ENCODE measurements around the gene SPDYE17. TPM values are rescaled to one million over a fixed set of nuclear protein-coding genes. Genes with fewer than 3 reads are reported as not detected.
"Not testable (repeated sequence)": the region's sequence is repeated elsewhere in the genome, so short reads cannot be mapped to it uniquely, and the experiment has no call there.

Gene SPDYE17
- total and polyA plus RNA-seq, 2 experiments from 2014 or later, result not detected

DNA sequence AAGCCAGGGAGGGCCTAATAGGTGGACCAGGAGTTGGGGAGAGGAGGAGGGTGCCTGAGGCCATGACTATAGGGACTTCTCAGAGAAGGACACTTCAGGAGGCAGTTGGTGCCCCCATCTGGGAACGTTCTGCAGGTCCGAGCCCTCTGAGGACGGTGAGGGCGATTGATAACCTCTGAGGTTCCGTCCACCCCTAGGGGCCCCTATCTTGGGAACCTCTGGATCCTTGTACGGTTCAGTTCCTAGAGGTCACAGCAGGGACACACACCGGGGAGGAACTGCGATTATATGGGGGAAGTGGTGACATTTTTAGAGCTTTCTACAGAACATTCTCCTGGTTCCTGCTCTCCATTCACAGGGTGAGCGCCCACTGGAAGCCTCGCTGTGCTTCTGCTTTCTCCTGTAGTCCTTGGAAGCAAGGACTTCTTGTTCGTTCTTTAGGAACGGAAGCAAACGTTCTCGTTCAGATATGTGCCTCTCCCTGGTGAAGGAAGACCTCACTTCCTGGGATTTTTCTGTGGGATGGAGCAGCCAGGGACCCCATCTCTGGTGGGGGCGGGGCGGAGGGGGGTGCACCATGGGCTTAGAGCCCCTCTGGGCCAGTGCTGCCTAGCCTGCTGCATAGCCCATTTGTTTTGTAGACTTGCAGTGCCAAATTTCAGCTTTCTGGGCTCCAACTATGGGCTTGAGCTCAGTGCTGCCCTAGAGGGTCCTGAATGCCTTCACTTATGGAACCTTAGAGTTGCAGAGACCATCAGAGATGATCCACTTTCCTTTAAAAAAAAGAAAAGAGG is 46.0 kb downstream of the SPDYE17 start:
- not testable (repeated sequence) for H2AFZ ChIP-seq; H3K9me3 ChIP-seq (ENCODE audit: low read depth); H3K4me1 ChIP-seq (ENCODE audit: insufficient read depth); H3K9me2 ChIP-seq (replicated peaks; ENCODE audit: insufficient read depth); H3K27ac ChIP-seq; H3K79me2 ChIP-seq; H3K4me3 ChIP-seq; H3K4me2 ChIP-seq; H3K36me3 ChIP-seq (replicated peaks; ENCODE audit: insufficient read depth, low read depth); H4K20me1 ChIP-seq (ENCODE audit: insufficient read depth, poor library complexity, severe bottlenecking); H3K27me3 ChIP-seq; DNase-seq (ENCODE audit: low spot score)
- WGBS (ENCODE audit: low lambda C conversion rate, missing lambda C conversion rate), result 86% methylated on average over 16 of the region's 16 CpGs

DNA sequence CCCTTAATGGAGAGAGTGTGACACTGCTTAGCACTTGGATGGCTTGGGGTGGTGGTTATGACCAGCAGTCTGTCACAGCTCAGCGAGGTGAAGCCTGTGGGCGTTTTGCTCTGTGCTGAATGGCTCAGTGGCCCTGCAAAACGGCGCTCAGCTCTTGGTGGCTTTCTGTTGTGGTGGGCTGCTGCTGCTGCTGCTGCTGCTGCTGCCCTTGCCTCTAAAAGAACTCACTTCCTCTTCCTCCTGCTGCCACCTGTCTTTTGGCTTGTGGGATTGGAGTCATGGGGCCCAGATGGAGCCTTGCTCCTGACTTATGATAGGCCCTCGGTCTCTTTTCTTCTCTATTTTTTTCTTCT is 47.4 kb downstream of the SPDYE17 start:
- no CpG with 5 or more reads among the region's 5 CpGs for WGBS (ENCODE audit: low lambda C conversion rate, missing lambda C conversion rate)
- H3K27me3 ChIP-seq, result not testable (repeated sequence)

DNA sequence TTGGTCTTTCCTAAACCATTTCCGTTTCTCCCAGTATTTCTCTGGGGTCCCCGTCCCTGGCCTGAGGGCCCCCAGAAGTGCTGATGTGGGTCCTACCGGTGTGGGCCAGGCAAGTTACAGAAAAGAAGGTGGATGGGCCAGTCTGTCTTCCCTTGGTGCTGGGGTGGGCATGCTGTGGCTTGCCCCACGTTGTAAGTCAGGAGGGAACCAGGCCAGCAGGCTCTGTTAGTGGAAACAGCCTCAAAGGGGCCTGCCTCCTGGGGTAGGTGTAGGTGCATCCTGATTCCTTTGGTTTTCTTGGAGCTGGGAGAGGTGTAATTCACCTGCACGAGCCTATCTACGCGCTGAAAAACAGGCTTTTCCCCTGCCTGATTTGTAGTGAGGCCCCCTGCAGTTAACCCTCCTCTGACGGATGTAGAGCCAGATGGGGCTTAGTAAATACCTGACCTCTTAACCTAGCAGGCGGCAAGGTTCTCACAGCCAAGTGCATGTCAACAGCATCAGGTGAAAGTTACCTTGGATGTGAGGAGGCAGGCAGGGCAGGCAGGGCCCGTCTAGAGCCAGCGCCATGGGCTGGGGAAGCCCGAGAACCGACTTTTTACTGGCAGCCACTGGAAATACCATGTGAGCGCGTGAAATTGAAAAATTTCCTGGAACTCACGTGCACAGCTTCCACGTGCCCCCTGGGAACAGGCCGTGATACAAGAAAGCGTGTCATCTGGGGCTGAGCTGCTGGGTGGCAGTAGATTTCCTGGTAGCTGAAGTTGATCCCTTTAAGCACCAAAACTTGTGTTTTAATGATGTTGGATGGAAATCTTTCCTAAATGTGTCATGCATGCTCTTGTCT is 48.0 kb downstream of the SPDYE17 start:
- not testable (repeated sequence) for H3K4me1 ChIP-seq (ENCODE audit: insufficient read depth); H3K4me3 ChIP-seq; H3K79me2 ChIP-seq; H3K4me2 ChIP-seq; H3K27ac ChIP-seq; H3K9me2 ChIP-seq (replicated peaks; ENCODE audit: insufficient read depth); H4K20me1 ChIP-seq (ENCODE audit: insufficient read depth, poor library complexity, severe bottlenecking); H3K9me3 ChIP-seq (ENCODE audit: low read depth); DNase-seq (ENCODE audit: low spot score); H3K27me3 ChIP-seq; H2AFZ ChIP-seq; H3K36me3 ChIP-seq (replicated peaks; ENCODE audit: insufficient read depth, low read depth)
- WGBS (ENCODE audit: low lambda C conversion rate, missing lambda C conversion rate), result 65% methylated on average over 2 of the region's 19 CpGs

More for the DNA sequence above, 47.4 kb downstream of the SPDYE17 start:
- not testable (repeated sequence) for H2AFZ ChIP-seq; H3K27ac ChIP-seq; H3K79me2 ChIP-seq; H4K20me1 ChIP-seq (ENCODE audit: insufficient read depth, poor library complexity, severe bottlenecking); DNase-seq (ENCODE audit: low spot score); H3K36me3 ChIP-seq (replicated peaks; ENCODE audit: insufficient read depth, low read depth); H3K4me2 ChIP-seq; H3K9me2 ChIP-seq (replicated peaks; ENCODE audit: insufficient read depth); H3K4me3 ChIP-seq; H3K4me1 ChIP-seq (ENCODE audit: insufficient read depth); H3K9me3 ChIP-seq (ENCODE audit: low read depth)

DNA sequence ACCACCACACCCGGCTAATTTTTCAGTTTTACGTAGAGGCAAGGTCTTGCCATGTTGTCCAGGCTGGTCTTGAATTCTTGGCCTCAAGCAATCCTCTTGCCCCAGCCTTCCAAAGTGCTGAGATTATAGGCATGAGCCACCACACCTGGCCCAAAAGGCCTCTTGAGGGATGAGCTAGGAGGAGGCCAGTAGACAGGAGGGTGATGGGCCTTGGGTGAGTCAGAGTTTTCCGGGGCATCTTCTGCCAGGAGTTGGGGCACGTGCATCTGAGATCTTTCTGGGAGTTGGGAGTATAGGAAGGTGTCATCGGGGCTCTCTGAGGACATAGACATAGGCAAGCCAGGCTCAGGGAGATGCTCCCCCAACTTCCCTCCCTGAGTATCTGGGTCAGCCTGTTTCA is 48.8 kb downstream of the SPDYE17 start:
- not testable (repeated sequence) for DNase-seq (ENCODE audit: low spot score); H3K4me3 ChIP-seq; H2AFZ ChIP-seq; H3K27ac ChIP-seq; H3K4me1 ChIP-seq (ENCODE audit: insufficient read depth); H3K27me3 ChIP-seq; H3K9me3 ChIP-seq (ENCODE audit: low read depth); H3K36me3 ChIP-seq (replicated peaks; ENCODE audit: insufficient read depth, low read depth); H3K9me2 ChIP-seq (replicated peaks; ENCODE audit: insufficient read depth); H3K4me2 ChIP-seq; H4K20me1 ChIP-seq (ENCODE audit: insufficient read depth, poor library complexity, severe bottlenecking); H3K79me2 ChIP-seq
- WGBS (ENCODE audit: low lambda C conversion rate, missing lambda C conversion rate), result 100% methylated on average over 2 of the region's 5 CpGs

DNA sequence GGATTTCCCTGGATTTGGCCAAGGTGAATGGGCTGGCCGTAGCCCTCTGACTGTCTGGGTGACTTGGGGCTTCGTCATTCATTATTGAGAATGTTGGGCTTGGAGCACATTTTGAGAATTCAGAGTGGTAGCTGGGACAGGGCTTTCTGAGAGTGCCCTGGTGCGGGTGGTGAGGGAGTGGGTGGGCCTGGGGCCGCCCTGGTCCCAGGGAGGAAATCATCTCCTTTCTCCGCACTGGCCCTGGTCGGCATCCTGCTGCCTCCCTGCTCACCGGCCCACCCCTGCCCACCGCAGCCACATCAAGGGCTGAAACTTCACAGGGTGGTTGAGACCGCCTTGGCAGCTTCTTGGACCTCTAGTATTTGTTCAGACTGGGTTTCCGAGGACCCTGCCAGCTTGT is 49.7 kb downstream of the SPDYE17 start:
- H3K79me2 ChIP-seq; H3K4me2 ChIP-seq; H3K27ac ChIP-seq; H3K36me3 ChIP-seq (replicated peaks; ENCODE audit: insufficient read depth, low read depth); H2AFZ ChIP-seq; H3K9me3 ChIP-seq (ENCODE audit: low read depth); DNase-seq (ENCODE audit: low spot score); H3K9me2 ChIP-seq (replicated peaks; ENCODE audit: insufficient read depth); H3K27me3 ChIP-seq; H4K20me1 ChIP-seq (ENCODE audit: insufficient read depth, poor library complexity, severe bottlenecking); H3K4me3 ChIP-seq; H3K4me1 ChIP-seq (ENCODE audit: insufficient read depth): not testable (repeated sequence)
- no CpG with 5 or more reads among the region's 10 CpGs for whole genome bisulfite sequencing (ENCODE audit: low lambda C conversion rate, missing lambda C conversion rate)

DNA sequence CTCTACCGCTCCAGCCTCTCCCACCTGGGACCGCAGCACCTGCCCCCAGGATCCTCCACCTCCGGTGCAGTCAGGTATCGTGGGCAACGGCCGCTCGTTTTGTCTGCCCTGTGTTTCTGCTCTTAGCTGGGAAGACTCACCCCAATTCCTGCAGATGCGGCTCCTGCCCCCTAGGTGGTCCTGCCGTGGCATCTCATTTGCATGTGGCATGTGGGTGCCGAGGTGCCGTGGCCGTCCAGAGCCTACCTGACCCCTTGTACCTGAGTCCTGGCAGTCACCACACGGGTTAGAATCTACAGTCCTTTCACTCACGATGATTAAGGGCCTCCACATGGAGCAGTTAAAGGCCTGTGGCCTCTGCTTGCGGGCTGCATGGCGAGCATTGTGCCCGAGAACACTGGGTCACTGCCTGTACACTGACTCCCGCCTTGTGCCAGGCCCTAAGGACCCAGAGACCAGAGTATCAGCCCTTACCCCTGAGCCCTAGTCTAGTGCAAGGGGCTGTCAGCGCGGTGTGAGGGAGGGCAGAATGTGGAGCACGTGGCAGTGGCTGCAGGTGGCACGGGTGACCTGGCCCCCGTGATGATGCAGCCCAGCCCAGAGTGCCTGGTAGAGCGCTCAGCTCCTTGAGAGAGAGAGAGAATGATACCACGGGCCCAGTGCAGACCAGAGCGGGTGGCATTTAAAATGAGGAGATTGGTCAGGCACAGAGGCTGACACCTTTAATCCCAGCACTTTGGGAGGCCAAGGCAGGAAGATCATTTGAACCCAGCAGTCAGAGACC is 50.8 kb downstream of the SPDYE17 start:
- not testable (repeated sequence) for H3K4me3 ChIP-seq; H3K4me1 ChIP-seq (ENCODE audit: insufficient read depth); DNase-seq (ENCODE audit: low spot score); H3K36me3 ChIP-seq (replicated peaks; ENCODE audit: insufficient read depth, low read depth); H3K79me2 ChIP-seq; H2AFZ ChIP-seq; H3K9me2 ChIP-seq (replicated peaks; ENCODE audit: insufficient read depth); H4K20me1 ChIP-seq (ENCODE audit: insufficient read depth, poor library complexity, severe bottlenecking); H3K9me3 ChIP-seq (ENCODE audit: low read depth); H3K27ac ChIP-seq; H3K4me2 ChIP-seq; H3K27me3 ChIP-seq
- WGBS (ENCODE audit: low lambda C conversion rate, missing lambda C conversion rate), result 97% methylated on average over 22 of the region's 26 CpGs

DNA sequence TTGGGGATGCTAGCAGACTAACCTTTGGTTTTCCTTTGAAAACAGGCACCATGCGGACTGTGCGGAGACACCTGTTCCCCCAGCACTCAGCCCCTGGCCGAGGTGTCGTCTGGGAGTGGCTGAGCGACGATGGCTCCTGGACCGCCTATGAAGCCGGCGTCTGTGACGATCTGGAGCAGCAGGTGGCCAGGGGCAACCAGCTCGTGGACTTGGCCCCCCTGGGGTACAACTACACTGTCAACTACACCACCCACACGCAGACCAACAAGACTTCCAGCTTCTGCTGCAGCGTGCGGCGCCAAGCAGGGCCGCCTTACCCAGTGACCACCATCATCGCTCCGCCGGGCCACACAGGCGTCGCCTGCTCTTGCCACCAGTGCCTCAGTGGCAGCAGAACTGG is 51.6 kb downstream of the SPDYE17 start:
- not testable (repeated sequence) for H3K4me2 ChIP-seq; H3K4me1 ChIP-seq (ENCODE audit: insufficient read depth); H4K20me1 ChIP-seq (ENCODE audit: insufficient read depth, poor library complexity, severe bottlenecking); H3K9me3 ChIP-seq (ENCODE audit: low read depth); H3K27ac ChIP-seq; DNase-seq (ENCODE audit: low spot score); H3K27me3 ChIP-seq; H3K36me3 ChIP-seq (replicated peaks; ENCODE audit: insufficient read depth, low read depth); H2AFZ ChIP-seq; H3K4me3 ChIP-seq; H3K79me2 ChIP-seq; H3K9me2 ChIP-seq (replicated peaks; ENCODE audit: insufficient read depth)
- 97% methylated on average over 18 of the region's 21 CpGs for WGBS (ENCODE audit: low lambda C conversion rate, missing lambda C conversion rate)

DNA sequence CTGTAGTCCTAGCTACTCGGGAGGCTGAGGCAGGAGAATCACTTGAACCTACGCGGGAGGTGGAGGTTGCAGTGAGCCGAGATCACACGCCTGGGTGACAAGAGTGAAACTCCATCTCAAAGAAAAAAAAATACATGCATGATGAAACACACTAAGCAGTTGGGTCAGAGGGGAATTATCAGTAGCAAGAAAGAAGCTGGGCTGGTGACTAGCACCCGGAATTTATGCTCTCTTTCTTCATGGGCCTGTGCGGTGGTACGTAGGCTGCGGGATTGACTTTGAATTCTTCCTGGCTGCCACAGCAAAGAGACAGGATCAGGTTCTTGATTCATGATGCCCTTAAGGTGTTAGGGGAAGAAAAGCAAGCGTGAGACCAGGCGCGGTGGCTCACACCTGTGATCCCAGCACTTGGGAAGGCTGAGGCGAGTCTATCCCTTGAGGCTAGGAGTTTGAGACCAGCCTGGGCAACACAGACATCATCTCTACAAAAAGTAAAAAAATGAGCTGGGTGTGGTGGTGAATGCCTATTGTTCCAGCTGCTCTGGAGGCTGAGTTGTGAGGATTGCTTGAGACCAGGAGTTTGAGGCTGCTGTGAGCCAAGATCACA is 54.3 kb downstream of the SPDYE17 start:
- not testable (repeated sequence) for H3K9me3 ChIP-seq (ENCODE audit: low read depth); H3K27ac ChIP-seq; H3K36me3 ChIP-seq (replicated peaks; ENCODE audit: insufficient read depth, low read depth); H3K79me2 ChIP-seq; H3K4me1 ChIP-seq (ENCODE audit: insufficient read depth); H3K4me3 ChIP-seq; H3K4me2 ChIP-seq; H4K20me1 ChIP-seq (ENCODE audit: insufficient read depth, poor library complexity, severe bottlenecking); DNase-seq (ENCODE audit: low spot score); H3K9me2 ChIP-seq (replicated peaks; ENCODE audit: insufficient read depth); H3K27me3 ChIP-seq; H2AFZ ChIP-seq
- WGBS (ENCODE audit: low lambda C conversion rate, missing lambda C conversion rate), result 97% methylated on average over 9 of the region's 13 CpGs

Data from hepatocyte (in vitro differentiated cells).